ENCODE results near the gene HLA-DPA1. TPM values are rescaled to one million over a fixed set of nuclear protein-coding genes. Genes with fewer than 3 reads are reported as not detected.
"Not testable (repeated sequence)": the region's sequence is repeated elsewhere in the genome, so short reads cannot be mapped to it uniquely, and the experiment has no call there.

The HLA-DPA1 gene
- total RNA-seq, 1 donor from 2014 or later, result 82.3 TPM

- intact Hi-C loops (cut with DNase I), result no loop called here
- no peak overlapping the region for H3K27ac ChIP-seq
- H3K4me1 ChIP-seq, result no peaks in the 10 kb centered on the region
- TF ChIP-seq POLR2A (IDR thresholded peaks at IDR 0.05) (no peak), CTCF (IDR thresholded peaks at IDR 0.05) (no peak), POLR2AphosphoS5 (IDR thresholded peaks at IDR 0.05; ENCODE audit: insufficient read depth in 1 of 2, low read depth in 1 of 2) (no peak)
- H3K4me3 ChIP-seq, result no peak overlapping the region
- no peak for DNase-seq (ENCODE audit: extremely low spot score in 2 of 2)
- no peaks in the 10 kb centered on the region for H3K27me3 ChIP-seq
- H3K36me3 ChIP-seq, result no peaks in the 10 kb centered on the region
- H3K9me3 ChIP-seq, result no peaks in the 10 kb centered on the region
These were observed 31.4 kb upstream of the HLA-DPA1 start for GRCh38 chr6:33104887-33105286.

- no peak overlapping the region for H3K4me3 ChIP-seq
- H3K9me3 ChIP-seq, result no peaks in the 10 kb centered on the region
- no peak for DNase-seq (ENCODE audit: extremely low spot score in 2 of 2)
- H3K4me1 ChIP-seq, result no peaks in the 10 kb centered on the region
- no peak overlapping the region for H3K27ac ChIP-seq
- TF ChIP-seq CTCF (IDR thresholded peaks at IDR 0.05), result no peak
- no peak for TF ChIP-seq POLR2AphosphoS5 (IDR thresholded peaks at IDR 0.05; ENCODE audit: insufficient read depth in 1 of 2, low read depth in 1 of 2)
- TF ChIP-seq POLR2A (IDR thresholded peaks at IDR 0.05), result no peak
- no peaks in the 10 kb centered on the region for H3K36me3 ChIP-seq
- intact Hi-C loops (cut with DNase I), result no loop called here
- H3K27me3 ChIP-seq, result no peaks in the 10 kb centered on the region
These were observed 30.3 kb upstream of the HLA-DPA1 start for GRCh38 chr6:33103776-33104175.

GRCh38 chr6:33101121-33101737 is 27.8 kb upstream of the HLA-DPA1 start:
- H3K9me3 ChIP-seq; DNase-seq (ENCODE audit: extremely low spot score in 2 of 2); H3K4me1 ChIP-seq; H3K27ac ChIP-seq; H3K4me3 ChIP-seq; H3K27me3 ChIP-seq; H3K36me3 ChIP-seq; intact Hi-C loops (cut with DNase I): not testable (repeated sequence)

- no peak overlapping the region for H3K27ac ChIP-seq
- intact Hi-C loops (cut with DNase I), result no loop called here
- no peak for TF ChIP-seq CTCF (IDR thresholded peaks at IDR 0.05)
- no peak for TF ChIP-seq POLR2AphosphoS5 (IDR thresholded peaks at IDR 0.05; ENCODE audit: insufficient read depth in 1 of 2, low read depth in 1 of 2)
- TF ChIP-seq POLR2A (IDR thresholded peaks at IDR 0.05), result no peak
These were observed 22.2 kb upstream of the HLA-DPA1 start for GRCh38 chr6:33095681-33096080.

GRCh38 chr6:33093855-33094254 is 20.4 kb upstream of the HLA-DPA1 start:
- H3K27ac ChIP-seq, result no peak overlapping the region
- H3K9me3 ChIP-seq, result no peaks in the 10 kb centered on the region
- H3K4me1 ChIP-seq, result no peaks in the 10 kb centered on the region
- no peaks in the 10 kb centered on the region for H3K27me3 ChIP-seq
- no peak overlapping the region for H3K4me3 ChIP-seq
- H3K36me3 ChIP-seq, result no peaks in the 10 kb centered on the region
- TF ChIP-seq CTCF (IDR thresholded peaks at IDR 0.05), result no peak
- TF ChIP-seq POLR2AphosphoS5 (IDR thresholded peaks at IDR 0.05; ENCODE audit: insufficient read depth in 1 of 2, low read depth in 1 of 2), result no peak
- no peak for TF ChIP-seq POLR2A (IDR thresholded peaks at IDR 0.05)
- intact Hi-C loops (cut with DNase I), result no loop called here
- no peak for DNase-seq (ENCODE audit: extremely low spot score in 2 of 2)

More at GRCh38 chr6:33095681-33096080, 22.2 kb upstream of the HLA-DPA1 start:
- Histone ChIP-seq H3K9me3 (no peaks in the 10 kb centered on the region), H3K27me3 (no peaks in the 10 kb centered on the region), H3K36me3 (no peaks in the 10 kb centered on the region), H3K4me3 (no peak overlapping the region), H3K4me1 (no peaks in the 10 kb centered on the region)
- no peak for DNase-seq (ENCODE audit: extremely low spot score in 2 of 2)
